A673 (cell line): Measurements from ENCODE around the gene HDAC7. TPM values are rescaled to one million over a fixed set of nuclear protein-coding genes. Genes with fewer than 3 reads are reported as not detected.

Source experiments
- BruUV-seq: library from RNA; stranded (reverse); fragments of 400-500 nt; replicated peaks from 2 replicates; lab custom pipeline; 2021; lab: Mats Ljungman, UMichigan
- CTCF ChIA-PET: fragments of 300-600 bp; sonication (Branson Sonifier 250); formaldehyde crosslinking; loops from one replicate; lab custom pipeline; 2022; ENCODE audit warnings: antibody characterized with exemption; lab: Charles Lee
- POLR2A ChIA-PET: fragments of 300-600 bp; sonication (Branson Sonifier 250); formaldehyde crosslinking; loops from one replicate; lab custom pipeline; 2022; ENCODE audit warnings: antibody characterized with exemption; ENCODE audit not compliant: low non-redundant PET; lab: Charles Lee
- DNase-seq: peaks from one replicate; pipeline ENCODE4 v3.0.0-alpha.2; 2015; ENCODE audit warnings: low spot score
- H3K27ac ChIP-seq: fragments of 200-600 bp; sonication (generic); 2 replicates; pipeline ENCODE4 v1.5.1; 2016; ENCODE audit warnings: mixed run types, low read depth, mild to moderate bottlenecking, mixed read lengths, antibody characterized with exemption, low read length; ENCODE audit not compliant: poor library complexity, severe bottlenecking
- H3K27me3 ChIP-seq: fragments of 200-600 bp; sonication (generic); replicated peaks from 2 replicates; pipeline ENCODE4 v1.6.1; 2017; ENCODE audit warnings: mixed run types, low read depth, mild to moderate bottlenecking, mixed read lengths, antibody characterized with exemption, low read length; ENCODE audit not compliant: insufficient read depth, poor library complexity
- H3K36me3 ChIP-seq: fragments of 200-600 bp; sonication (generic); 2 replicates; pipeline ENCODE4 v1.6.1; 2016; ENCODE audit warnings: mixed run types, mild to moderate bottlenecking, mixed read lengths, antibody characterized with exemption, low read length; ENCODE audit not compliant: insufficient read depth, poor library complexity, severe bottlenecking
- H3K4me1 ChIP-seq: fragments of 200-600 bp; sonication (generic); 2 replicates; pipeline ENCODE4 v1.6.1; 2017; ENCODE audit warnings: mixed run types, mild to moderate bottlenecking, mixed read lengths, antibody characterized with exemption, low read length; ENCODE audit not compliant: insufficient read depth, poor library complexity, severe bottlenecking
- H3K4me3 ChIP-seq: fragments of 200-600 bp; sonication (generic); 2 replicates; pipeline ENCODE4 v1.5.1; 2016; ENCODE audit warnings: low read depth, mixed run types, mild to moderate bottlenecking, mixed read lengths, low read length; ENCODE audit not compliant: poor library complexity, severe bottlenecking
- H3K9me3 ChIP-seq: fragments of 200-600 bp; sonication (generic); 2 replicates; pipeline ENCODE4 v1.6.1; 2016; ENCODE audit warnings: mixed run types, low read depth, mild to moderate bottlenecking, mixed read lengths, antibody characterized with exemption, low read length; ENCODE audit not compliant: poor library complexity, severe bottlenecking
- EZH2 ChIP-seq: fragments of 200-600 bp; sonication (generic); IDR thresholded peaks from 2 replicates; pipeline ENCODE4 v1.6.1; 2017; ENCODE audit warnings: borderline replicate concordance, low read depth, mild to moderate bottlenecking, mixed read lengths, antibody characterized with exemption, low read length; ENCODE audit not compliant: poor library complexity, severe bottlenecking
- intact Hi-C: fragments of 100-400 bp; cut with micrococcal nuclease; formaldehyde crosslinking; loops from one replicate; pipeline ENCODE4 v1.10.0; 2022; ENCODE audit not compliant: unreplicated experiment
- total RNA-seq: library from RNA; stranded (reverse); gene quantifications from 2 replicates; pipeline ENCODE4 v1.2.3, GENCODE V29; 2021
- TF ChIP-seq, protein P1 (sequence below): fragments of 300-800, 200-600 bp; sonication (generic); conservative IDR thresholded peaks from 2 replicates; pipeline ENCODE4 v1.5.1; 2017; ENCODE audit warnings: low read depth, mild to moderate bottlenecking, antibody characterized with exemption, low read length, moderate library complexity, mixed read lengths

The HDAC7 gene
- total RNA-seq, 1 experiment from 2014 or later = 58.9 TPM

DNA sequence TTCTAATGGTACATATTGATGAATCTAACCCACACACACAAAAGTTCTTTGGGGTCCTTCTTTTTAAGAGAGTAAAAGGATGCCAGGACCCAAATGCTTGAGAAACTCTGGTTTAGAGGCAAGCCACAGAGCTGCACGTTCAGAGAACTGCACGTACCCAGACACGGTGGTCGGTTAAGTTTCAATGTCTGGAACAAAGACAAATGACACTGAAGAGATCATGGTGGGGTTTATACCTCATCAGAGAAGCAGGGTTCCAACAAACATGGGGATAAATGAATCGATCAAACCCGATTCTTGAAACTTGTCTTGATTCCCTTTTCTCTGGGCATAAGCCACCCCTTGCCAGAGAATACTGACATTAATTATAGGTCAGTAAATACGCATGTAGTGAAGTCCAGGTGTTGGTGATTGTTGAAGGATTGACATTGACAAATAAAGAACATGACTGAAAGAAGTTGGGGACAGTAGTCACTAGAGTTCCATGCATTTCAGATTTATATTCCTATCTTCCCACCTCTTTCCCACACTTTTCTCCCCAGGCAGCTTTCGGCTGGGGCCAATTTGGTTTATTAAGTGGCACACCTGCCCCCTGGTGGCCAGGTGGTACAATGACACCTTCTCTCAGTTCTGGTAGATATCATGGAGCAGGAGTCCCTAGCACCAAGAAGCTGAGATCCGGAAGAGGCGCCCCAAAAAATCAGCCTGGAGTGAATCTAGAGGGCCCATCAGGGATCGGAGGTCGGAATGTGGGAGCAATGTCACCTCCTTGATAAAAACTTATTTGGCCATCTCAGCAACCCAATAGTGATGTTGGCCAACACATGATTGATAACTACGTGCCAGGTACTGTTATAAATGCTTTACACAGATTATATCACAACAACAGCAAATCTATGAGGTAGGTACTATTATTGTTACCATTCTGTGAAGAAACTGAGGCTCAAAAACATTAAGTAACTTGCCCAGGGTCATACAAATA, 17.8 kb upstream of the HDAC7 start:
- no peak overlapping the region for H3K27ac ChIP-seq
- no peaks in the 10 kb centered on the region for H3K27me3 ChIP-seq
- H3K9me3 ChIP-seq = no peaks in the 10 kb centered on the region
- peak; percentile 74 for DNase-seq
- ChIA-PET CTCF (interaction anchor here (0.7 to 2.5 kb wide), 22 partner anchors 9 to 186 kb away, joined by 3 to 15 read pairs (median 5); partner anchors contain the start of genes HDAC7, RAPGEF3 and SLC48A1), POLR2A (no interaction called here)
- no peaks in the 10 kb centered on the region for H3K36me3 ChIP-seq
- TF ChIP-seq, protein P1, sequence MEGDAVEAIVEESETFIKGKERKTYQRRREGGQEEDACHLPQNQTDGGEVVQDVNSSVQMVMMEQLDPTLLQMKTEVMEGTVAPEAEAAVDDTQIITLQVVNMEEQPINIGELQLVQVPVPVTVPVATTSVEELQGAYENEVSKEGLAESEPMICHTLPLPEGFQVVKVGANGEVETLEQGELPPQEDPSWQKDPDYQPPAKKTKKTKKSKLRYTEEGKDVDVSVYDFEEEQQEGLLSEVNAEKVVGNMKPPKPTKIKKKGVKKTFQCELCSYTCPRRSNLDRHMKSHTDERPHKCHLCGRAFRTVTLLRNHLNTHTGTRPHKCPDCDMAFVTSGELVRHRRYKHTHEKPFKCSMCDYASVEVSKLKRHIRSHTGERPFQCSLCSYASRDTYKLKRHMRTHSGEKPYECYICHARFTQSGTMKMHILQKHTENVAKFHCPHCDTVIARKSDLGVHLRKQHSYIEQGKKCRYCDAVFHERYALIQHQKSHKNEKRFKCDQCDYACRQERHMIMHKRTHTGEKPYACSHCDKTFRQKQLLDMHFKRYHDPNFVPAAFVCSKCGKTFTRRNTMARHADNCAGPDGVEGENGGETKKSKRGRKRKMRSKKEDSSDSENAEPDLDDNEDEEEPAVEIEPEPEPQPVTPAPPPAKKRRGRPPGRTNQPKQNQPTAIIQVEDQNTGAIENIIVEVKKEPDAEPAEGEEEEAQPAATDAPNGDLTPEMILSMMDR = peak; percentile 95
- TF ChIP-seq EZH2 = no peak
- H3K4me1 ChIP-seq = no peaks in the 10 kb centered on the region
- BruUV-seq = no TSS peak
- intact Hi-C loops = loop anchor here (1.0 to 5.0 kb wide), 4 partner anchors 40 to 185 kb away; no protein-coding TSS in a partner anchor
- no peak overlapping the region for H3K4me3 ChIP-seq

GRCh38 chr12:47835831-47836155, 16.1 kb upstream of the HDAC7 start:
- Histone ChIP-seq H3K36me3 (no peaks in the 10 kb centered on the region), H3K4me3 (no peak overlapping the region), H3K9me3 (no peaks in the 10 kb centered on the region), H3K4me1 (no peaks in the 10 kb centered on the region), H3K27me3 (no peaks in the 10 kb centered on the region), H3K27ac (no peak overlapping the region)
- DNase-seq = no peak
- no TSS peak for BruUV-seq
- TF ChIP-seq EZH2 = no peak
- TF ChIP-seq, protein P1 = no peak
- ChIA-PET CTCF (interaction anchor here (0.5 to 1.1 kb wide), 4 partner anchors 56 to 120 kb away, joined by 3 to 4 read pairs (median 3); no protein-coding TSS in a partner anchor), POLR2A (interaction anchor here (0.8 kb wide), 1 partner anchor 112 kb away, joined by 4 read pairs; no protein-coding TSS in a partner anchor)
- intact Hi-C loops = loop anchor here (5.0 kb wide), 1 partner anchor 183 kb away; no protein-coding TSS in a partner anchor

DNA sequence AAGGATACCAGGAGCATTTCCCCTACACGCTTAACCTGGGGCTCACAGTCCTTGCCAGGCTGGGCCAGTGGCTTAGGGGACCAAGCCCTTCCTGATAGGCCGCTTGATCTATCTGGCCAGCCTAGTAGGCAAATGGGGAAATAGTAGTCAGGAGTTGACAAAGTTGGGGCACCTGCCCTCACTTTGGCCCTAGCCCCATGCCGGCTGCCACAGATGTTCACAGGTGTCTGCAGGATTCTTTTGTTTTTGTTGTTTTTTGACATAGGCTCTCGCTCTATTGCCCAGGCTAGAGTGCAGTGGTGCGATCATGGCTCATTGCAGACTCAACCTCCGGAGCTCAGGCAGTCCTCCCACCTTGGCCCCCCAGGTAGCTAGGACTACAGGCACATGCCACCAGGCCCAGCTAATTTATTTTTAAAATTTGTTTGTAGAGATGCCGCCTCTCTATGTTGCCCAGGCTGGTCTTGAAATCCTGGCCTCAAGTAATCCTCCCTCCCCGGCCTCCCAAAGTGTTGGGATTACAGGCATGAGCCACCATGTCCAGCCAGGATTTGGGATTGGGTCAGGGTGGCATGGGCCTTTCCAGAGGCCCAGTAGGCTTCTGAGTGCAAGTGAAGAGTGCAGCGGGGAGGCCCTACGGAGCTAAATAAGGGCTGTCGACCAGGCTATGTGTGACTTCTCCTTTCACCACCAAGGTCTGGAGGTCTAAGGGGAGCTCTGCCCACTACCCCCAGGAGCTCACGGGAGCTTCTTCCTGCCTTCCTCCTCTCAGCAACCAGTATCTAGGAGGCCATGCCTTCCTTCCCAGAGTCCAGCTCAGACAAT, 15.5 kb upstream of the HDAC7 start:
- TF ChIP-seq, protein P1 = no peak
- TF ChIP-seq EZH2 = no peak
- intact Hi-C loops = loop anchor here (5.0 kb wide), 1 partner anchor 183 kb away; no protein-coding TSS in a partner anchor
- Histone ChIP-seq H3K4me1 (no peaks in the 10 kb centered on the region), H3K9me3 (no peaks in the 10 kb centered on the region), H3K4me3 (no peak overlapping the region), H3K27ac (no peak overlapping the region), H3K27me3 (no peaks in the 10 kb centered on the region), H3K36me3 (no peaks in the 10 kb centered on the region)
- CTCF ChIA-PET = interaction anchor here (0.5 to 1.1 kb wide), 4 partner anchors 56 to 120 kb away, joined by 3 to 4 read pairs (median 3); no protein-coding TSS in a partner anchor
- no peak for DNase-seq
- BruUV-seq = no TSS peak
- POLR2A ChIA-PET = interaction anchor here (0.8 kb wide), 1 partner anchor 111 kb away, joined by 4 read pairs; no protein-coding TSS in a partner anchor
